Lower leg skin (tissue), 4 donors: ENCODE data around the gene PRRT4. TPM values are rescaled to one million over a fixed set of nuclear protein-coding genes. Genes with fewer than 3 reads are reported as not detected.

Experiments
- DNase-seq, 2 donors: peaks; one replicate each; pipeline ENCODE4 v3.0.0-alpha.2; 2019; ENCODE audit warnings: low spot score in 2 of 2
- H3K4me3 ChIP-seq: fragments of 200-600 bp; sonication (generic); 2 replicates; pipeline ENCODE4 v1.5.1; 2017; ENCODE audit warnings: mild to moderate bottlenecking, low read depth; ENCODE audit not compliant: poor library complexity, severe bottlenecking
- CTCF ChIP-seq, 3 donors: fragments of 450-650 bp; IDR thresholded peaks; one replicate each; pipeline ENCODE4 v1.5.1; 2016; ENCODE audit warnings: antibody characterized with exemption in 3 of 3, mild to moderate bottlenecking in 3 of 3, moderate library complexity in 2 of 3
- POLR2A ChIP-seq, 2 donors: fragments of 450-650 bp; IDR thresholded peaks; one replicate each; pipeline ENCODE4 v1.6.1; 2016 to 2017; ENCODE audit warnings: antibody characterized with exemption in 2 of 2, mild to moderate bottlenecking in 1 of 2, moderate library complexity in 1 of 2
- WGBS, 2 donors: methylation state at CpG; one replicate each; pipeline ENCODE4 v1.1.5; 2018; 5-methylcytosine and 5-hydroxymethylcytosine counted together
- intact Hi-C: fragments of 100-400 bp; cut with DNase I; formaldehyde crosslinking; loops from one replicate; pipeline ENCODE4 v1.15.0; 2023; ENCODE audit warnings: low total_unique reads
- total RNA-seq, 4 donors: library from RNA; depleted of rRNA; stranded (reverse); fragments of >200 nt; gene quantifications; one replicate each; pipeline ENCODE4 v1.1.0, GENCODE V29; 2016

The PRRT4 gene
- total RNA-seq, 4 donors from 2014 or later = 1.3 to 4.5 (median 1.9) TPM

DNA sequence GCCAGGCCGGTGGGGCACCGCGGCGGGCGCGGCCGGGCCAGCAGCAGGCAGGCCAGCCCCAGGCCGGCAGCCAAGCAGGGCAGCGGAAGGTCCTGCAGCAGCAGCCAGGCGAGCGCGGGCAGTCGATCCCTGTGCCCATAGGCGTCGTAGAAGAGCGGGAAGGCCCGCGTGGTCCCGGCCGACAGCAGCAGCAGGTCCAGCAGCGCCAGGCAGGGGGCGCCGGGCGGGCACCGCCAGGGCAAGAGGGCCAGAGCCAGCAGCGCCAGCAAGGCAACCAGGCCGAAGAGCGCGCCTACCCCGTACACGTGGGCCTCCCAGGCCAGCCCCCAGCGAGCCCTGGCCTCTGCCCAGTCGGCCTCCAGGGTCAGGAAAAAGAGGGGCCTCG lies 9.3 kb downstream of the PRRT4 start:
- intact Hi-C loops = loop anchor here (5.0 kb wide), 1 partner anchor 35 kb away; no protein-coding TSS in a partner anchor
- WGBS, 2 donors = 31 to 35% methylated on average over 15 to 26 of the region's 34 CpGs
- no peak overlapping the region for H3K4me3 ChIP-seq
- DNase-seq = no peak
- TF ChIP-seq CTCF (IDR thresholded peaks at IDR 0.05) (no peak), POLR2A (IDR thresholded peaks at IDR 0.05) (no peak)

DNA sequence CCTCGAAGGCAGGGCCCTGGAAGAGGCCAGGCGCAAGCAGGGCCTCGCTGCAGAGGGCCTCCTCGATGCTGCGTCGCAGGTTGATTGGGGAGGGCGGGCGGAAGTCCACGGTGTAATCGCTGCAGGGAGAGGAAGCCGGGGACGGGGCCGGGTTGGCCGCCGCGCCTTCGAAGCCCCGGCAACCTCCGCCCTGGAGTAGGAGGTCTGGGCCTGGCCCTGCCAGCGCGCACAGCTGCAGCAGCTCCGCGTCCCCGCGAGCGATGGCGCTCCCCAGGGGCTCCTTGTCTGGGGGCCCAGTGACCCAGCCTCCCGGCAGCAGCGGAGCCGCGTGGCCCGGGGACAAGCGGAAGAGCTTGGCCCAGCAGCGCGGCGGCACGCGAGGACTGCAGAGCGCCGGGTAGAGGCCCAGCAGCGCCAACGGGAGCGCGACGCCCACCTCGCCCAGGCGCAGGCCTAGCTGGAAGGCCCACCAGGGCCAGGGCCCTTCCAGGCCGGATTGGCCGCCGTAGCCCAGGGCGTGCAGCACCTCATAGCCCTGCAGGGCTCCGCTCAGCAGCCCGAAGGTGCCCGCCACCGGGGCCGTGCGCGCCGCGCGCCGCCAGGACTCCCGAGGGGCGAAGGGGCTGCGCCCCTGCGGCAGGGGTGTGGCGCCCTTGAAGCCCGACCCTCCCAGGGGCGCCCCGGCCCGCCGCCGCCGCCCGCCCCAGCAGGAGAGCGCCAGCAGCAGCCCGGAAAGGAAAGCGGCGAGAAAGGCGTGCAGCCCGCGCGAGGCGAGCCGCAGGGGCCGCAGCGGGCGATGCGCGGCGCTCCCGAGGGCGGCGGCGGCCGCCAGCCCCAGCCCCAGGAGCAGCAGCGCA lies 10.0 kb downstream of the PRRT4 start:
- no peak for DNase-seq
- intact Hi-C loops = loop anchor here (5.0 kb wide), 1 partner anchor 36 kb away; no protein-coding TSS in a partner anchor
- no peak for TF ChIP-seq CTCF (IDR thresholded peaks at IDR 0.05)
- no peak for TF ChIP-seq POLR2A (IDR thresholded peaks at IDR 0.05)
- H3K4me3 ChIP-seq = no peak overlapping the region
- 33 to 43% methylated on average over 19 to 85 of the region's 97 CpGs for WGBS, 2 donors

- WGBS, 2 donors = 85 to 89% methylated on average over 25 to 35 of the region's 35 CpGs
- TF ChIP-seq POLR2A (IDR thresholded peaks at IDR 0.05) = no peak
- TF ChIP-seq CTCF (IDR thresholded peaks at IDR 0.05) = no peak
- no peak for DNase-seq
- H3K4me3 ChIP-seq = no peak overlapping the region
- intact Hi-C loops = loop anchor here (5.0 kb wide), 1 partner anchor 36 kb away; no protein-coding TSS in a partner anchor
Observed at GRCh38 chr7:128350708-128351295, 10.7 kb downstream of the PRRT4 start.

DNA sequence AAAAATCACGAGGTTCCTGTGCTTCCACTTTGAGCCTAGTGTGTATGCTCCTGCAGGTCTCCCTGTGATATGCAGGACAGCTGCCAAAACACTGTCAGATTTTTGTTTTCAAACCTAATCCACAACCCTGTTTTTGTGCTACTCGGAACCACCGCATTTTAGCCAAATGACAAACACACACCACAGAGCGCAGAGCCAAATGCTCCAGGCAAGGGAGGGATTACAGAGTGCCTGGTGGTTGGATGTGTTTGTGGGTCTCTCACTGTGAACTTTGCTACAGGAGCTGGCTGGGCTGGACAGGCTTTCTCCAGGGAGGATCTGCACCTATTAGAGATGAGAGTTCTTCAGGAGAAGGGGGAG lies 12.0 kb downstream of the PRRT4 start:
- H3K4me3 ChIP-seq = no peak overlapping the region
- intact Hi-C loops = no loop called here
- TF ChIP-seq CTCF (IDR thresholded peaks at IDR 0.05) (no peak), POLR2A (IDR thresholded peaks at IDR 0.05) (no peak)

DNA sequence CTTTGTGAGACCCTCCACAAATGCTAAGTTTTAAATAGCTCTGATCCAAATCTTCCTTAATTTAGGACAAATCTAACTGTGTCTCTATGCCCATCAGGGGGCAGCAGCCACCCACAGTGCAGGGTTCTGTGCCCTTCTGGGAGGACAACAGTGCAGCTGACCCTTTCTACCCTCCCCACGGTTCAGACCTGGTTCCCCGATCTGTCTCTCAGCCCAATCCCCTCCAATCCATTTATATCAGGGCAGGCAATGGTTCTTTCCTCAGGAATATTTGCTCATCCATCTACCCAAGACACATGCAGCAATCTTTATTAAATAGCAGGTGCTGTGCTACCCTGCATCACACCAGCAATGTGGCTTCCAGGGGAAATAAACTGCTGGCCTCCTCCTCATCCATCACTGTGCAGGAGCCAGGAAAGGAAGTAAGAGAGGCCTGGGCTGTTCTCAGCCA lies 13.8 kb downstream of the PRRT4 start:
- no peak for DNase-seq
- H3K4me3 ChIP-seq = no peak overlapping the region
- intact Hi-C loops = no loop called here
- TF ChIP-seq CTCF (IDR thresholded peaks at IDR 0.05) (no peak), POLR2A (IDR thresholded peaks at IDR 0.05) (no peak)
- WGBS, 2 donors = 3 to 17% methylated on average over 2 of the region's 2 CpGs

More for the DNA sequence above, 12.0 kb downstream of the PRRT4 start:
- 15 to 41% methylated on average over 4 of the region's 4 CpGs for WGBS, 2 donors
- no peak for DNase-seq
